Mammary epithelial cell (primary cell): ENCODE measurements around the gene CADM2.

Experiments used
- CTCF ChIP-seq, 2 donors: IDR thresholded peaks in 1 of 2; conservative IDR thresholded peaks in 1 of 2; 2 replicates each; pipeline ENCODE4 v1.5.1; 2011 to 2012; ENCODE audit warnings: inconsistent platforms in 2 of 2, low read length in 2 of 2, mild to moderate bottlenecking in 2 of 2, control low read depth in 1 of 2, low read depth in 1 of 2; ENCODE audit not compliant: insufficient read depth in 1 of 2; ENCODE audit errors: extremely low read depth in 1 of 2
- EZH2 ChIP-seq: IDR thresholded peaks from 2 replicates; pipeline ENCODE4 v1.6.1; 2012; ENCODE audit warnings: low read length, inconsistent platforms, borderline replicate concordance

- TF ChIP-seq CTCF (conservative IDR thresholded peaks at IDR 0.05 in 1 of 2, IDR thresholded peaks at IDR 0.05 in 1 of 2; ENCODE audit: extremely low read depth in 1 of 2, insufficient read depth in 1 of 2, low read depth in 1 of 2, low read length in 2 of 2) (no peak), EZH2 (no peak)
Measured at GRCh38 chr3:85508659-85509058, 549.9 kb downstream of the CADM2 start.
